H1 (cell line): Measurements from ENCODE around the gene TRPM1. TPM values are rescaled to one million over a fixed set of nuclear protein-coding genes. Genes with fewer than 3 reads are reported as not detected.

ENCODE experiments used
- CREB1 ChIP-seq: IDR thresholded peaks from 2 replicates; pipeline ENCODE4 v1.6.1; 2012; ENCODE audit warnings: inconsistent platforms
- HDAC2 ChIP-seq, 2 experiments: fragments of 300-600 bp in 1 of 2; sonication (generic) in 1 of 2; IDR thresholded peaks; 2 replicates each; pipeline ENCODE4 v1.6.1; 2011 to 2012; ENCODE audit warnings: low read depth in 2 of 2, low read length in 2 of 2, mild to moderate bottlenecking in 2 of 2, moderate library complexity in 2 of 2, borderline replicate concordance in 1 of 2, inconsistent platforms in 1 of 2
- JUN ChIP-seq: IDR thresholded peaks from 2 replicates; pipeline ENCODE4 v1.6.1; 2011; ENCODE audit warnings: low read depth, mild to moderate bottlenecking, improper control_type of control experiment, low read length
- POLR2AphosphoS5 ChIP-seq: IDR thresholded peaks from 2 replicates; pipeline ENCODE4 v1.6.1; 2011; ENCODE audit warnings: low read depth, low read length
- POU5F1 ChIP-seq: IDR thresholded peaks from 2 replicates; pipeline ENCODE4 v1.6.1; 2011; ENCODE audit warnings: low read depth, mild to moderate bottlenecking, low read length, moderate library complexity
- RBBP5 ChIP-seq: IDR thresholded peaks from 2 replicates; pipeline ENCODE4 v1.7.1; 2012; ENCODE audit warnings: low read depth, mild to moderate bottlenecking, inconsistent platforms, low read length, moderate library complexity, borderline replicate concordance
- SIN3A ChIP-seq, 2 experiments: IDR thresholded peaks in 1 of 2; conservative IDR thresholded peaks in 1 of 2; 2 replicates each; pipeline ENCODE4 v1.6.1; 2011 to 2012; ENCODE audit warnings: low read length in 2 of 2, improper control_type of control experiment in 1 of 2, low read depth in 1 of 2, mild to moderate bottlenecking in 1 of 2
- TAF1 ChIP-seq: IDR thresholded peaks from 2 replicates; pipeline ENCODE4 v1.6.1; 2011; ENCODE audit warnings: mild to moderate bottlenecking, low read depth, low read length
- polyA plus RNA-seq, 7 experiments: library from polyadenylated mRNA; depleted of rRNA in 3 of 7; stranded (reverse) in 5 of 7; unstranded in 2 of 7; fragments of >200 nt in 5 of 7; fragments of 200-250 nt in 2 of 7; gene quantifications; 1 replicate in 5 of 7; 2 replicates in 1 of 7; 4 replicates in 1 of 7; pipeline versions ENCODE4 v1.2.1 to v1.2.3, GENCODE V29; 2011 to 2013; ENCODE audit warnings: missing spikeins in 2 of 7, mixed read lengths in 2 of 7
- total RNA-seq: library from RNA; stranded (reverse); fragmentation: NEBNext Ultra II Directional; extraction: Animal tissue kit (Norgen Biotek cat#: 25700); gene quantifications from 2 replicates; pipeline ENCODE4 v1.2.1, GENCODE V29; 2021

TRPM1 gene
- total and polyA plus RNA-seq, 2 of the 8 experiments (the other 6 are each of a cell fraction or from before 2014, with no cell fraction given), result 0.05 TPM; not detected in 1

DNA sequence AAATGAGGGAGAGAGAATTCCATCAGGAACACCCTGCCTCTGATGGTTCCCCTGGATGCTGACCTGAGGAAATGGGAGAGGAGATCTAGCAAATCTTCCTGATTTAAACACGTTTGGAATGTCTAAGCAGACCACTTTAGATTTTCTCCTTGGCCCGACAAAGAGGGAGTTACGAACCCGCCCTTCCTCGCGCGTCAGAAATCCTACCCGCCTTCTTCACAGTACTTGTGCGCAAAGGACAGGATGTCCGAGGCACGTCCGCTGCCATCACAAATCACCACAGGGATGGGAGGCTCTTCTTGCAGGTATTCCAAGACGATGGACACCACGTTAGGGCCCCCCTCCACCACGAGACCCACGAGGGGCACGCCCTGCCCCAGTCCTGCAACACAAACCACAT, 38.6 kb downstream of the TRPM1 start (continued):
- TF ChIP-seq HDAC2 (IDR thresholded peaks at IDR 0.05; ENCODE audit: borderline replicate concordance in 1 of 2, low read depth in 2 of 2, low read length in 2 of 2), result no peak
- no peak for TF ChIP-seq RBBP5
- no peak for TF ChIP-seq SIN3A (conservative IDR thresholded peaks at IDR 0.05 in 1 of 2, IDR thresholded peaks at IDR 0.05 in 1 of 2; ENCODE audit: low read depth in 1 of 2, low read length in 2 of 2)
- no peak for TF ChIP-seq TAF1
- TF ChIP-seq POU5F1, result no peak
- TF ChIP-seq POLR2AphosphoS5, result no peak
- TF ChIP-seq JUN, result no peak
- no peak for TF ChIP-seq CREB1
